ENCODE results near the gene RILPL2. TPM values are rescaled to one million over a fixed set of nuclear protein-coding genes. Genes with fewer than 3 reads are reported as not detected.
"Not testable (repeated sequence)": the region's sequence is repeated elsewhere in the genome, so short reads cannot be mapped to it uniquely, and the experiment has no call there.

Gene RILPL2
- total RNA-seq, 1 experiment from 2014 or later, result 3.6 TPM

DNA sequence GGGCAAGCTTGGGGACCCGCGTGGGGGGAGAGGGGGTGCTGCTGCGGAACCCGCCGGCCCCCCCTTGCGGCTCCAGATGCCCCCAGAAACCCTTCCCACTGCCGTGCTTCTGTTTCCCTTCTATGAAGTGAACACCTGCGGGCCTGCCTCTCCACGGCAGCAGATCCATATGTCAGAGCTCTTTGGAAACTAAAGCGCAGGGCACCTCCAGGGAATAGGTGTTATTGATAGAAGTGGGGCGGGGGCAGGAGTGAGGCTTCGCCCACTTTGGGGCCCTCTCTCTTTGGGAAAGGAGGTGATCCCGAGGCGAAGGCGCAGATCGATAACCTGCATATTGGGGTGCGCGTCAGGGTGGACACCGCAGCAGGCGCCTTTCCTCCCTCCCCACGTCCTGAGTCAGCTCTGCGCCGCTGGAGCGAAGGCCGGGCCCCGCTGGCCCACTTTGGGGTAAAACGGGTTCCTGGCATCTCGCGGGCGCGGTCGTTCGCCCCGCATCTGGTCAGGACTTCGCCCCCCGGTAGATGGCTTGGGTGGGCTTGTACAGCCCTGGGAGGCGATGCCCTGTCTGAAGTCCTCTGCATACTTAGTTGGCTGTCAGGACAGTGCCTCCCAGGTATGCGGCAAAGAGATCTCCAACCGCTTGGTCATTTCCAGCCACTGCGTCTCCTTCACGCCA is 52.0 kb downstream of the RILPL2 start:
- TF ChIP-seq, protein P1, sequence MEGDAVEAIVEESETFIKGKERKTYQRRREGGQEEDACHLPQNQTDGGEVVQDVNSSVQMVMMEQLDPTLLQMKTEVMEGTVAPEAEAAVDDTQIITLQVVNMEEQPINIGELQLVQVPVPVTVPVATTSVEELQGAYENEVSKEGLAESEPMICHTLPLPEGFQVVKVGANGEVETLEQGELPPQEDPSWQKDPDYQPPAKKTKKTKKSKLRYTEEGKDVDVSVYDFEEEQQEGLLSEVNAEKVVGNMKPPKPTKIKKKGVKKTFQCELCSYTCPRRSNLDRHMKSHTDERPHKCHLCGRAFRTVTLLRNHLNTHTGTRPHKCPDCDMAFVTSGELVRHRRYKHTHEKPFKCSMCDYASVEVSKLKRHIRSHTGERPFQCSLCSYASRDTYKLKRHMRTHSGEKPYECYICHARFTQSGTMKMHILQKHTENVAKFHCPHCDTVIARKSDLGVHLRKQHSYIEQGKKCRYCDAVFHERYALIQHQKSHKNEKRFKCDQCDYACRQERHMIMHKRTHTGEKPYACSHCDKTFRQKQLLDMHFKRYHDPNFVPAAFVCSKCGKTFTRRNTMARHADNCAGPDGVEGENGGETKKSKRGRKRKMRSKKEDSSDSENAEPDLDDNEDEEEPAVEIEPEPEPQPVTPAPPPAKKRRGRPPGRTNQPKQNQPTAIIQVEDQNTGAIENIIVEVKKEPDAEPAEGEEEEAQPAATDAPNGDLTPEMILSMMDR (conservative IDR thresholded peaks at IDR 0.05), result no peak
- no peak for TF ChIP-seq EZH2 (IDR thresholded peaks at IDR 0.05; ENCODE audit: low read depth)
- H2AFZ ChIP-seq, result peak overlapping the region; percentile 88
- H3K4me2 ChIP-seq, result peak overlapping the region; percentile 90
- H3K9me2 ChIP-seq (ENCODE audit: insufficient read depth), result no peaks in the 10 kb centered on the region
- peak overlapping the region; percentile 41 for H3K27ac ChIP-seq
- peak overlapping the region; percentile 93 for H3K4me3 ChIP-seq
- no peaks in the 10 kb centered on the region for H3K9me3 ChIP-seq (ENCODE audit: insufficient read depth, low read depth)
- CTCF ChIA-PET, result interaction anchor here (0.7 to 1.0 kb wide), 3 partner anchors 19 to 200 kb away, joined by 3 to 4 read pairs (median 3); partner anchors contain the start of gene TMED2
- peaks cover 41% of the 10 kb centered on the region for H3K79me2 ChIP-seq (ENCODE audit: low read depth)
- peaks cover 25% of the 10 kb centered on the region for H3K4me1 ChIP-seq (replicated peaks; ENCODE audit: insufficient read depth)
- H4K20me1 ChIP-seq (ENCODE audit: insufficient read depth), result no peaks in the 10 kb centered on the region
- H3K36me3 ChIP-seq (ENCODE audit: low read depth), result no peaks in the 10 kb centered on the region
- H3K27me3 ChIP-seq (ENCODE audit: insufficient read depth, low read depth), result no peaks in the 10 kb centered on the region
- H3F3A ChIP-seq (ENCODE audit: insufficient read depth, low read depth), result peaks cover 45% of the 10 kb centered on the region
- intact Hi-C loops (cut with micrococcal nuclease; ENCODE audit: unreplicated experiment), result loop anchor here (5.0 to 10.0 kb wide), 2 partner anchors 150 to 198 kb away; partner anchors contain the start of genes RILPL1 and TMED2
- DNase-seq, result peak in 1 of 2 experiments; percentile 20
- BruUV-seq (replicated peaks), result TSS peak; percentile 51
- POLR2A ChIA-PET (ENCODE audit: unreplicated experiment), result interaction anchor here (0.6 to 1.6 kb wide), 5 partner anchors 19 to 625 kb away, joined by 3 to 17 read pairs (median 4); no protein-coding TSS in a partner anchor

DNA sequence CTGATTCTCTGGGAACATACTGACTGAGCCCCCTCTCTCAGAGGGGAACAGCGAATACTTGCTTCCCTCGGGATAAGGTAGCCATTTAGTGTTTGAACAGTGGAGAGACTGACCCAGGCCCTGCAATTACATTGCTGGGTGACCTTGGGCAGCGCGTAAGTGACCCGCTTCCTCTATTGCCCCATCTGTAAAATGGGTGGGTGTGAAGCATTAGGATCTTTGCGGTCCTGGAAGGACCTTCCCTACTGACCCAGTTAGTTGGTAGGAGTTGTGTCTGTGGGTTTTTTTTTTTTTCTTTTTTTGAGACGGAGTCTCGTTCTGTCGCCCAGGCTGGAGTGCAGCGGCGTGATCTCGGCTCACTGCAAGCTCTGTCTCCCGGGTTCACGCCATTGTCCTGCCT is 53.8 kb downstream of the RILPL2 start:
- CTCF ChIA-PET, result no interaction called here
- Histone ChIP-seq H3K36me3 (ENCODE audit: low read depth) (no peaks in the 10 kb centered on the region), H2AFZ (peak overlapping the region; percentile 79; the same call in 1 of the 2 replicates), H3K4me2 (peak overlapping the region; percentile 69), H3K27ac (peak overlapping the region; percentile 73), H3K9me3 (ENCODE audit: insufficient read depth, low read depth) (no peaks in the 10 kb centered on the region), H3K9me2 (ENCODE audit: insufficient read depth) (no peaks in the 10 kb centered on the region), H3K4me3 (peak overlapping the region; percentile 58), H3F3A (ENCODE audit: insufficient read depth, low read depth) (peaks cover 38% of the 10 kb centered on the region), H4K20me1 (ENCODE audit: insufficient read depth) (no peaks in the 10 kb centered on the region), H3K4me1 (replicated peaks; ENCODE audit: insufficient read depth) (peaks cover 18% of the 10 kb centered on the region), H3K79me2 (ENCODE audit: low read depth) (peaks cover 33% of the 10 kb centered on the region), H3K27me3 (ENCODE audit: insufficient read depth, low read depth) (no peaks in the 10 kb centered on the region)
- DNase-seq, result no peak
- no peak for TF ChIP-seq EZH2 (IDR thresholded peaks at IDR 0.05; ENCODE audit: low read depth)
- TF ChIP-seq, protein P1 (conservative IDR thresholded peaks at IDR 0.05), result no peak
- intact Hi-C loops (cut with micrococcal nuclease; ENCODE audit: unreplicated experiment), result loop anchor here (1.0 to 10.0 kb wide), 3 partner anchors 17 to 200 kb away; partner anchors contain the start of genes RILPL1 and TMED2
- no TSS peak for BruUV-seq (replicated peaks)
- POLR2A ChIA-PET (ENCODE audit: unreplicated experiment), result no interaction called here

DNA sequence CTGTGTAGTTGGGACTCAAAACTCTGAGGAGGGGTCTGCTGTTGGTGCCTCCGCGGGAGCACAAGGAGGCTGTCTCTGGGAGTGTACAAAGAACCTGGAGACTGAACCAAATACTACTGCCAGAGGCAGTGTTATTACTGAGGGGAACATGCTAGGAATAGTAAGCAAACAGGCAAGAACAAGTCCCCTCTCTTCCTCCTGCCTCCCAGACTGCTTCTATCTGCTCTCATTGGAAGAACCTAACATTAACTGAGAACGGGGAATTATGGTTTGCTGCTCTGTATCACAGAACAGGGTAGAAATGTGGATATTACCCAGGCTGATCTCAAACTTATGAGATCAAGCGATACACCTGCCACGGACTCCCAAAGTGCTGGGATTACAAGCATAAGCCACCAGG is 57.1 kb downstream of the RILPL2 start:
- no peaks in the 10 kb centered on the region for H3K36me3 ChIP-seq (ENCODE audit: low read depth)
- H3K9me3 ChIP-seq (ENCODE audit: insufficient read depth, low read depth), result no peaks in the 10 kb centered on the region
- no peaks in the 10 kb centered on the region for H4K20me1 ChIP-seq (ENCODE audit: insufficient read depth)
- peaks cover 5% of the 10 kb centered on the region for H3K4me1 ChIP-seq (replicated peaks; ENCODE audit: insufficient read depth)
- CTCF ChIA-PET, result no interaction called here
- TF ChIP-seq, protein P1 (conservative IDR thresholded peaks at IDR 0.05), result no peak
- TF ChIP-seq EZH2 (IDR thresholded peaks at IDR 0.05; ENCODE audit: low read depth), result no peak
- H3K27me3 ChIP-seq (ENCODE audit: insufficient read depth, low read depth), result no peaks in the 10 kb centered on the region
- H3K4me2 ChIP-seq, result no peak overlapping the region
- H3F3A ChIP-seq (ENCODE audit: insufficient read depth, low read depth), result peaks cover 20% of the 10 kb centered on the region
- no peak for DNase-seq
- H2AFZ ChIP-seq, result no peak overlapping the region
- BruUV-seq (replicated peaks), result no TSS peak
- H3K9me2 ChIP-seq (ENCODE audit: insufficient read depth), result no peaks in the 10 kb centered on the region
- intact Hi-C loops (cut with micrococcal nuclease; ENCODE audit: unreplicated experiment), result no loop called here
- H3K79me2 ChIP-seq (ENCODE audit: low read depth), result peaks cover 2% of the 10 kb centered on the region; the same call in 1 of the 2 replicates
- POLR2A ChIA-PET (ENCODE audit: unreplicated experiment), result no interaction called here
- no peak overlapping the region for H3K4me3 ChIP-seq
- no peak overlapping the region for H3K27ac ChIP-seq

DNA sequence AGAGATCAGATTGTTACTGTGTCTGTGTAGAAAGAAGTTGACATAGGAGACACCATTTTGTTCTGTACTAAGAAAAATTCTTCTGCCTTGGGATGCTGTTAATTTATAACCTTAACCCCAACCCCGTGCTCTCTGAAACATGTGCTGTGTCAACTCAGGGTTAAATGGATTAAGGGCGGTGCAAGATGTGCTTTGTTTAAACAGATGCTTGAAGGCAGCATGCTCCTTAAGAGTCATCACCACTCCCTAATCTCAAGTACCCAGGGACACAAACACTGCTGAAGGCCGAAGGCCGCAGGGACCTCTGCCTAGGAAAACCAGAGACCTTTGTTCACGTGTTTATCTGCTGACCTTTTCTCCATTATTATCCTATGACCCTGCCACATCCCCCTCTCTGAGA is 64.1 kb downstream of the RILPL2 start:
- H4K20me1 ChIP-seq (ENCODE audit: insufficient read depth); H3K79me2 ChIP-seq (ENCODE audit: low read depth); H3K4me3 ChIP-seq; H3K27ac ChIP-seq; DNase-seq; H3K9me2 ChIP-seq (ENCODE audit: insufficient read depth); POLR2A ChIA-PET (ENCODE audit: unreplicated experiment); BruUV-seq (replicated peaks); H3K4me2 ChIP-seq; CTCF ChIA-PET; intact Hi-C loops (cut with micrococcal nuclease; ENCODE audit: unreplicated experiment); H3K9me3 ChIP-seq (ENCODE audit: insufficient read depth, low read depth); H3K27me3 ChIP-seq (ENCODE audit: insufficient read depth, low read depth); H3K36me3 ChIP-seq (ENCODE audit: low read depth); H2AFZ ChIP-seq; H3K4me1 ChIP-seq (replicated peaks; ENCODE audit: insufficient read depth); H3F3A ChIP-seq (ENCODE audit: insufficient read depth, low read depth): not testable (repeated sequence)

DNA sequence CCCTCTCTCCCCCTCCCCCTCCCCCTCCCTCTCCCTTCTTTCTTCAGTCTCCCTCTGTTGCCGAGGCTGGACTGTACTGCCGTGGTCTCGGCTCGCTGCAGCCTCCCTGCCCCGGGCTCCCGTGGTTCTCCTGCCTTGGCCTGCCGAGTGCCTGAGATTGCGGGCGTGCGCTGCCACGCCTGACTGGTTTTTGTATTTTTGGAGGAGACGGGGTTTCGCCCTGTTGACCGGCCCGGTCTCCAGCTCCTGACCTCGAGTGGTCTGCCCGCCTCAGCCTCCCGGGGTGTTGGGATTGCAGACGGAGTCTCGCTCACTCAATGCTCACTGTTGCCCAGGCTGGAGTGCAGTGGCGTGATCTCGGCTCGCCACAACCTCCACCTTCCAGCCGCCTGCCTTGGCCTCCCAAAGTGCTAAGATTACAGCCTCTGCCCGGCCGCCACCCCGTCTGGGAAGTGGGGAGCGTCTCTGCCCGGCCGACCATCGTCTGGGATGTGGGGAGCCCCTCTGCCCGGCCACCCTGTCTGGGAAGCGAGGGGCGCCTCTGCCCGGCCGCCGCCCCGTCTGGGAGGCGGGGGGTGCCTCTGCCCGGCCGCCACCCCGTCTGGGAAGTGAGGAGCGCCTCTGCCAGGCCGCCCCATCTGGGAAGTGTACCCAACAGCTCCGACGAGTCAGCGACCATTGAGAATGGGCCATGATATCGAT is 64.7 kb downstream of the RILPL2 start:
- H3K4me1 ChIP-seq (replicated peaks; ENCODE audit: insufficient read depth); H3F3A ChIP-seq (ENCODE audit: insufficient read depth, low read depth); H2AFZ ChIP-seq; H3K9me2 ChIP-seq (ENCODE audit: insufficient read depth); intact Hi-C loops (cut with micrococcal nuclease; ENCODE audit: unreplicated experiment); H3K79me2 ChIP-seq (ENCODE audit: low read depth); H3K36me3 ChIP-seq (ENCODE audit: low read depth); DNase-seq; BruUV-seq (replicated peaks); H3K4me2 ChIP-seq; H3K4me3 ChIP-seq; H3K27me3 ChIP-seq (ENCODE audit: insufficient read depth, low read depth); H3K27ac ChIP-seq; CTCF ChIA-PET; H4K20me1 ChIP-seq (ENCODE audit: insufficient read depth); H3K9me3 ChIP-seq (ENCODE audit: insufficient read depth, low read depth): not testable (repeated sequence)
- POLR2A ChIA-PET (ENCODE audit: unreplicated experiment), result interaction anchor here (0.6 kb wide), 1 partner anchor 105 kb away, joined by 6 read pairs; no protein-coding TSS in a partner anchor
